ENCODE results near the gene CAB39. TPM values are rescaled to one million over a fixed set of nuclear protein-coding genes. Genes with fewer than 3 reads are reported as not detected.
A peak's percentile ranks its signal among the peaks of the same experiment; 100 is the strongest.

CAB39 gene
- polyA plus RNA-seq, 1 of the 3 experiments (the other 2 are of a cell fraction), result 15.7 TPM

- peak; percentile 43; the same call in 1 of the 2 replicates for TF ChIP-seq REST (IDR thresholded peaks at IDR 0.05; ENCODE audit: low read depth, low read length)
- TF ChIP-seq ELF1 (IDR thresholded peaks at IDR 0.05), result no peak
These were observed 81.1 kb downstream of the CAB39 start (continued) for GRCh38 chr2:230793572-230794359.

DNA sequence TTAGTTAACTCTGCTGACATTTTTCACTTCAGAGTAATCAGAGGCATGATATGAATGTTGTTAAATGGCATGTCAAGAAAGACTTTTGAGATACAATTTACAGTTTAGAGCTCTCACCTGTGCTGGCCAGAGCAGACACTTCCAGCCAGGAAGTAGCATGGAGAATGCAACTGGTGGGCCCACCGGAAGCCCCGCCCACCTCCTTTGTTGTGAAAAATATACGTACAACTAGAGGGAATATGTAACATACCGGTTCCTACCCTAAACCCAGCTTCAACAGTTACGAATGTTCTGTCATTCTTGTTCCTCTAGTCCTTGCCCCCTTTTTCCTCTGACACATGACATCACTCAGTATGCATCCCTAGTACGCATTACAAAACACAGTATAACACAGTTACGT, 81.9 kb downstream of the CAB39 start:
- Histone ChIP-seq H3K27me3 (ENCODE audit: insufficient read depth) (no peaks in the 10 kb centered on the region), H3K9me3 (no peaks in the 10 kb centered on the region), H3K4me1 (ENCODE audit: control insufficient read depth in 1 of 2, insufficient read depth in 2 of 2, low read depth in 1 of 2, low read length in 1 of 2) (peaks cover 8 to 31% of the 10 kb centered on the region in 2 experiments), H3K27ac (ENCODE audit: low read depth in 2 of 2, low read length in 1 of 2) (peak overlapping the region; percentile 50 to 92; a peak in 3 of 4 replicates), H2AFZ (ENCODE audit: low read depth) (no peak overlapping the region), H3F3A (replicated peaks; ENCODE audit: insufficient read depth) (peaks cover 37% of the 10 kb centered on the region), H3K9me2 (no peaks in the 10 kb centered on the region), H4K20me1 (ENCODE audit: insufficient read depth) (peaks cover 16% of the 10 kb centered on the region), H3K9ac (peak overlapping the region; percentile 24; the same call in 1 of the 2 replicates), H3K4me3 (ENCODE audit: low read depth in 2 of 2, low read length in 1 of 2) (peak overlapping the region in 1 of 2 experiments; percentile 47; a peak in 2 of 4 replicates), H3K4me2 (peak overlapping the region; percentile 71), H3K36me3 (replicated peaks in 1 of 2; ENCODE audit: control insufficient read depth in 1 of 2, insufficient read depth in 2 of 2, low read length in 1 of 2) (peaks cover 22 to 32% of the 10 kb centered on the region in 2 experiments), H3K79me2 (ENCODE audit: insufficient read depth) (peaks cover 19% of the 10 kb centered on the region)
- ChIA-PET CTCF (interaction anchor here (1.1 to 2.1 kb wide), 3 partner anchors 15 to 93 kb away, joined by 3 to 8 read pairs (median 6); no protein-coding TSS in a partner anchor), POLR2A (no interaction called here)
- TF ChIP-seq TEAD4 (IDR thresholded peaks at IDR 0.05; ENCODE audit: borderline replicate concordance, insufficient read depth), result no peak
- DNase-seq, result no peak
- WGBS (ENCODE audit: low lambda C conversion rate), result 83% methylated on average over 7 of the region's 7 CpGs

GRCh38 chr2:230795856-230796255, 83.2 kb downstream of the CAB39 start:
- Histone ChIP-seq H3K27ac (ENCODE audit: low read depth in 2 of 2, low read length in 1 of 2) (no peak overlapping the region), H3K79me2 (ENCODE audit: insufficient read depth) (peaks cover 11% of the 10 kb centered on the region), H3K36me3 (replicated peaks in 1 of 2; ENCODE audit: control insufficient read depth in 1 of 2, insufficient read depth in 2 of 2, low read length in 1 of 2) (peaks cover 29 to 35% of the 10 kb centered on the region in 2 experiments), H3K9me3 (no peaks in the 10 kb centered on the region), H4K20me1 (ENCODE audit: insufficient read depth) (peaks cover 16% of the 10 kb centered on the region), H3K9ac (no peak overlapping the region), H3K27me3 (ENCODE audit: insufficient read depth) (no peaks in the 10 kb centered on the region), H3K4me3 (ENCODE audit: low read depth in 2 of 2, low read length in 1 of 2) (no peak overlapping the region), H3K4me1 (ENCODE audit: control insufficient read depth in 1 of 2, insufficient read depth in 2 of 2, low read depth in 1 of 2, low read length in 1 of 2) (peaks cover 8 to 31% of the 10 kb centered on the region in 2 experiments), H3F3A (replicated peaks; ENCODE audit: insufficient read depth) (peaks cover 37% of the 10 kb centered on the region), H3K4me2 (no peak overlapping the region; the same call in 1 of the 2 replicates), H2AFZ (ENCODE audit: low read depth) (no peak overlapping the region), H3K9me2 (no peaks in the 10 kb centered on the region)
- DNase-seq, result no peak
- TF ChIP-seq EZH2phosphoT487 (IDR thresholded peaks at IDR 0.05; ENCODE audit: borderline replicate concordance, low read depth), result no peak
- no peak for TF ChIP-seq NRF1 (IDR thresholded peaks at IDR 0.05; ENCODE audit: low read depth, low read length)
- TF ChIP-seq FOXJ3 (CRISPR knock-in tag; IDR thresholded peaks at IDR 0.05), result no peak
- TF ChIP-seq IRF3 (IDR thresholded peaks at IDR 0.05; ENCODE audit: low read depth, low read length), result no peak
- TF ChIP-seq RXRA (IDR thresholded peaks at IDR 0.05; ENCODE audit: borderline replicate concordance, low read depth), result no peak
- no peak for TF ChIP-seq USF1 (IDR thresholded peaks at IDR 0.05; ENCODE audit: borderline replicate concordance, low read depth)
- TF ChIP-seq FOXM1 (IDR thresholded peaks at IDR 0.05; ENCODE audit: low read depth), result no peak
- TF ChIP-seq NFIC (IDR thresholded peaks at IDR 0.05; ENCODE audit: borderline replicate concordance), result no peak
- no peak for TF ChIP-seq MAX (IDR thresholded peaks at IDR 0.05; ENCODE audit: low read depth)
- no peak for TF ChIP-seq SMC3 (IDR thresholded peaks at IDR 0.05; ENCODE audit: low read depth, low read length)
- no peak for TF ChIP-seq ELF1 (IDR thresholded peaks at IDR 0.05)
- TF ChIP-seq CTCF (IDR thresholded peaks at IDR 0.05), result no peak
- no peak for TF ChIP-seq YY1 (IDR thresholded peaks at IDR 0.05; ENCODE audit: low read depth)
- CTCF ChIA-PET, result interaction anchor here (3.9 kb wide), 1 partner anchor 13 kb away, joined by 41 read pairs; no protein-coding TSS in a partner anchor
- WGBS (ENCODE audit: low lambda C conversion rate), result 89% methylated on average over 4 of the region's 4 CpGs
- POLR2A ChIA-PET, result no interaction called here

Measured in SK-N-SH (cell line).